GM13976 (cell line): ENCODE measurements around the gene ATP10A.

Source experiments
- DNase-seq: peaks from one replicate; pipeline ENCODE4 v3.0.0; 2012; ENCODE audit warnings: low spot score
- in situ Hi-C: fragments of 300-500 bp; cut with MboI; formaldehyde crosslinking; loops from one replicate; pipeline ENCODE4 v1.12.0; 2022; ENCODE audit warnings: low sequenced_read_pairs, mixed read lengths, inconsistent platforms; ENCODE audit not compliant: unreplicated experiment
- TF ChIP-seq, protein P1 (sequence below): IDR thresholded peaks from 2 replicates; pipeline ENCODE4 v1.5.1; 2012; ENCODE audit warnings: borderline replicate concordance, mild to moderate bottlenecking; ENCODE audit not compliant: insufficient read depth; ENCODE audit errors: extremely low read depth, missing control alignments, control extremely low read depth

The ATP10A gene

DNA sequence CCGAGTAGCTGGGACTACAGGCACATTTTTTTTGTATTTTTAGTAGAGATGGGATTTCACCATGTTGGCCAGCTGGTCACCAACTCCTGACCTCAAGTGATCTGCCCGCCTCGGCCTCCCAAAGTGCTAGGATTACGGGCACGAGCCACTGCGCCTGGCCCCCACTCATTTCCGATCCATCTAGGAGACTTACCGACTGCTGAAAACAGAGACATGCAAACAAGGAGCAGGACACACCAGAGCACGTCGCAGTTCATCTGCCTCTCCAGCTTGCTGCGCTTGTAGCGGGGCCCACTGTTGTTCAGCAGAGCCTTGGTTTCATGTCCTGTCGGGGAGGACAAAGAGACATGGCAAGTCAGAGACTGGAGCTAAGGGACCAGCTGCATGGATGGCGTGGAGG lies 137.4 kb downstream of the ATP10A start:
- no peak for DNase-seq
- TF ChIP-seq, protein P1, sequence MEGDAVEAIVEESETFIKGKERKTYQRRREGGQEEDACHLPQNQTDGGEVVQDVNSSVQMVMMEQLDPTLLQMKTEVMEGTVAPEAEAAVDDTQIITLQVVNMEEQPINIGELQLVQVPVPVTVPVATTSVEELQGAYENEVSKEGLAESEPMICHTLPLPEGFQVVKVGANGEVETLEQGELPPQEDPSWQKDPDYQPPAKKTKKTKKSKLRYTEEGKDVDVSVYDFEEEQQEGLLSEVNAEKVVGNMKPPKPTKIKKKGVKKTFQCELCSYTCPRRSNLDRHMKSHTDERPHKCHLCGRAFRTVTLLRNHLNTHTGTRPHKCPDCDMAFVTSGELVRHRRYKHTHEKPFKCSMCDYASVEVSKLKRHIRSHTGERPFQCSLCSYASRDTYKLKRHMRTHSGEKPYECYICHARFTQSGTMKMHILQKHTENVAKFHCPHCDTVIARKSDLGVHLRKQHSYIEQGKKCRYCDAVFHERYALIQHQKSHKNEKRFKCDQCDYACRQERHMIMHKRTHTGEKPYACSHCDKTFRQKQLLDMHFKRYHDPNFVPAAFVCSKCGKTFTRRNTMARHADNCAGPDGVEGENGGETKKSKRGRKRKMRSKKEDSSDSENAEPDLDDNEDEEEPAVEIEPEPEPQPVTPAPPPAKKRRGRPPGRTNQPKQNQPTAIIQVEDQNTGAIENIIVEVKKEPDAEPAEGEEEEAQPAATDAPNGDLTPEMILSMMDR: no peak

DNA sequence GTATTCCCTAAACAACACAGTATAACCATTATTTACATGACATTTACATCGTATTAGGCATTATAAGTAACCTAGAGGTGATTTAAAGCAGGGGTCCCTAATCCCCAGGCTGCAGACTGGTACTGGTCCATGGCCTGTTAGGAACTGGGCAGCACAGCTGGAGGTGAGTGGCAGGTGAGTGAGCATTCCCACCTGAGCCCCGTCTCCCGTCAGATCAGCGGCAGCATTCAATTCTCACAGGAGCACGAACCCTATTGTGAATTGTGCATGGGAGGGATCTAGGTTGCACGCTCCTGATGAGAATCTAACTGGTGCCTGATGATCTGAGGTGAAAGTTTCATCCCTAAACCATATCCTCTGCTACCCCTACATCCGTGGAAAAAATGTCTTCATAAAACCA lies 138.2 kb downstream of the ATP10A start:
- in situ Hi-C loops: no loop called here

More for the DNA sequence above, 137.4 kb downstream of the ATP10A start:
- in situ Hi-C loops: no loop called here

GRCh38 chr15:25721605-25721955 lies 141.5 kb downstream of the ATP10A start:
- TF ChIP-seq, protein P1: no peak
- no peak for DNase-seq
- in situ Hi-C loops: no loop called here

More for the DNA sequence above, 138.2 kb downstream of the ATP10A start:
- TF ChIP-seq, protein P1: no peak
- no peak for DNase-seq

DNA sequence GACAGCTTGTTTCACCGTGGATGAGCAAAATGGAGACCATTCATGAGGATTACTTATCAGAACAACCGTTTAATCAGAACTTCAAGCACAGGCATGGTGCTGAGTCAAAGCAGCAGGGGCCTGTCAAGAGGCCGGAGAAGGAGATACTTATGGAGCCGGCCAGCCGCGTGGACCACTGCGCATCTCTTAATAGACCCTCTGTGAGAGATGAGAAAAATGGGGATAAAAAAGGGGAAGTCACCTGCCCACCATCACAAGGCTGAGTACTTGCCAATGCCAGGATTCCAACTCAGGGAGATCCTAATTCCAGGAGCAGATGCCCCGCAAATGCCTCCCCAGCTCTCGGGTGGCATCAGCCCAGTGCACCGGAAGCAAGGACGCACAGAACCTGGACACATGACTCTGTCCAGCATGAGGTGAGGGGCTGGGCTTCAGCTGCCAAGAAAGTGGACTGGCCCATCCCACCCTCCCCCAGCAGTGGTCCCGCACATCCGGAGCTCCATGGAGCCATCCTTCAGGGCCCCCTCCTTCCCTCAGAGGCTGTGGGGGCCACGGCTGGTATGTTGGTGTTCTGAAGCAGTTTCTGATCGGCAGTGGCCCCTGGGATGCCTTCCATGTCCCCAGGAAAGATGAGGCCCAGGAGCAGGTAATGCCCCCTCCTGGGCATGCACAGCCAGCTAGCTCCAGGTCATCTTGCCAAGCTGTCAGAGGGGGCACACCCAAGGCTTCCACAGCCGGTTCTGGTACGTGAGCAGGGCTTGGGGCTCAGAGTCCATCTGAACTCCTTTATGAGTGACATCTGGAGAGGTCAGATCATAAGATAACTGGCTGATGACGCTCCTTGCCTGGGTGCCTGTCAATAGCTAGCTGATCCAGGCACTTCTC lies 143.8 kb downstream of the ATP10A start:
- in situ Hi-C loops: no loop called here
- TF ChIP-seq, protein P1: no peak
- no peak for DNase-seq

DNA sequence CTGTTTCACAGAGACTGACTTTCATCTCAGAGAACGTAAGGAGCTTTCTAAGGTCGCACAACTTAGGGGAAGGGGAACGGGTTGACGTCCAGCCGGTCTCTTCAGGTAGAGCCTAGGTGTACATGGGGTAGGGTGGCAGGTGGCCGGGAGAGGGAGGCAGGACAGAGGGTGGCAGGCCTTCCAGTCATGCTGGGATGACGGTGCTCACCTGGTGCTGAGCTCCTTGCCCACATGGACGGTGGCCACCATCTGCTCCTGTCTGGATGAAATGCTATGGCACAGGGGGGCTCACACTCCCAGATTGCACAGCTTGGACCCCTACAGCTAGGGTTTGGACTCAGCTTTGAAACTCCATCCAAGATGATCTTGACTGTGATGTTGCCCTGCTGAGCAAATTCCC lies 144.5 kb downstream of the ATP10A start:
- in situ Hi-C loops: no loop called here
- DNase-seq: no peak
- TF ChIP-seq, protein P1: no peak

GRCh38 chr15:25718169-25718536 lies 145.0 kb downstream of the ATP10A start:
- TF ChIP-seq, protein P1: no peak
- no peak for DNase-seq
- in situ Hi-C loops: no loop called here
